OCI-LY1 (cell line): ENCODE data around the gene CTNNA2.

ENCODE experiments used
- H2AFZ ChIP-seq: fragments of 200-600 bp; sonication (generic), shearing (Covaris generic); 2 replicates; pipeline ENCODE4 v1.6.0; 2014; ENCODE audit warnings: antibody characterized with exemption, mild to moderate bottlenecking, low read length
- H3F3A ChIP-seq: fragments of 200-600 bp; sonication (generic), shearing (Covaris generic); 2 replicates; pipeline ENCODE4 v1.6.0; 2014; ENCODE audit warnings: mild to moderate bottlenecking, antibody characterized with exemption, low read length, moderate library complexity; ENCODE audit not compliant: insufficient read depth
- H3K27ac ChIP-seq: fragments of 200-600 bp; sonication (generic); 2 replicates; pipeline ENCODE4 v1.5.1; 2014; ENCODE audit warnings: low read length, mixed run types, mild to moderate bottlenecking, low read depth; ENCODE audit not compliant: poor library complexity, severe bottlenecking
- H3K27me3 ChIP-seq: fragments of 200-600 bp; sonication (generic); 2 replicates; pipeline ENCODE4 v1.6.0; 2014; ENCODE audit warnings: antibody characterized with exemption, mild to moderate bottlenecking, low read length, moderate library complexity; ENCODE audit not compliant: insufficient read depth
- H3K36me3 ChIP-seq: fragments of 200-600 bp; sonication (generic); 2 replicates; pipeline ENCODE4 v1.6.1; 2014; ENCODE audit warnings: mild to moderate bottlenecking, antibody characterized with exemption, low read length, moderate library complexity, mixed read lengths; ENCODE audit not compliant: insufficient read depth
- H3K4me1 ChIP-seq: fragments of 200-600 bp; sonication (generic); 2 replicates; pipeline ENCODE4 v1.5.1; 2014; ENCODE audit warnings: mild to moderate bottlenecking, low read length, moderate library complexity; ENCODE audit not compliant: insufficient read depth, severe bottlenecking
- H3K4me2 ChIP-seq: fragments of 200-600 bp; sonication (generic), shearing (Covaris generic); 2 replicates; pipeline ENCODE4 v1.6.1; 2014; ENCODE audit warnings: low read length
- H3K4me3 ChIP-seq: fragments of 200-600 bp; sonication (generic); 2 replicates; pipeline ENCODE4 v1.5.1; 2014; ENCODE audit warnings: low read length, low read depth, mild to moderate bottlenecking, mixed read lengths; ENCODE audit not compliant: poor library complexity, severe bottlenecking
- H3K79me2 ChIP-seq: fragments of 200-600 bp; shearing (Covaris generic); 2 replicates; pipeline ENCODE4 v1.6.1; 2016; ENCODE audit warnings: mixed run types, low read length, mixed read lengths; ENCODE audit not compliant: insufficient read depth
- H3K9ac ChIP-seq: fragments of 200-600 bp; sonication (generic), shearing (Covaris generic); 2 replicates; pipeline ENCODE4 v1.6.1; 2014; ENCODE audit warnings: mild to moderate bottlenecking, low read length, mixed read lengths
- H3K9me2 ChIP-seq: fragments of 200-600 bp; sonication (generic), shearing (Covaris generic); 2 replicates; pipeline ENCODE4 v1.6.1; 2014; ENCODE audit warnings: low read depth, mild to moderate bottlenecking, low read length, mixed read lengths
- H3K9me3 ChIP-seq: fragments of 200-600 bp; shearing (Covaris generic); 2 replicates; pipeline ENCODE4 v1.6.1; 2014; ENCODE audit warnings: low read length, mixed read lengths
- H4K20me1 ChIP-seq: fragments of 200-600 bp; sonication (generic), shearing (Covaris generic); 2 replicates; pipeline ENCODE4 v1.6.0; 2016; ENCODE audit warnings: mild to moderate bottlenecking, low read length; ENCODE audit not compliant: insufficient read depth
- EZH2 ChIP-seq: fragments of 200-600 bp; sonication (generic), shearing (Covaris generic); IDR thresholded peaks from 2 replicates; pipeline ENCODE4 v1.8.0; 2017; ENCODE audit warnings: borderline replicate concordance, mixed run types, mild to moderate bottlenecking, antibody characterized with exemption, low read length, moderate library complexity, mixed read lengths
- TF ChIP-seq, protein P1 (sequence below): fragments of 200-600 bp; sonication (generic), shearing (Covaris generic); IDR thresholded peaks from 2 replicates; pipeline ENCODE4 v1.5.1; 2017; ENCODE audit warnings: mild to moderate bottlenecking, antibody characterized with exemption, low read length, moderate library complexity, mixed read lengths

CTNNA2 gene

DNA sequence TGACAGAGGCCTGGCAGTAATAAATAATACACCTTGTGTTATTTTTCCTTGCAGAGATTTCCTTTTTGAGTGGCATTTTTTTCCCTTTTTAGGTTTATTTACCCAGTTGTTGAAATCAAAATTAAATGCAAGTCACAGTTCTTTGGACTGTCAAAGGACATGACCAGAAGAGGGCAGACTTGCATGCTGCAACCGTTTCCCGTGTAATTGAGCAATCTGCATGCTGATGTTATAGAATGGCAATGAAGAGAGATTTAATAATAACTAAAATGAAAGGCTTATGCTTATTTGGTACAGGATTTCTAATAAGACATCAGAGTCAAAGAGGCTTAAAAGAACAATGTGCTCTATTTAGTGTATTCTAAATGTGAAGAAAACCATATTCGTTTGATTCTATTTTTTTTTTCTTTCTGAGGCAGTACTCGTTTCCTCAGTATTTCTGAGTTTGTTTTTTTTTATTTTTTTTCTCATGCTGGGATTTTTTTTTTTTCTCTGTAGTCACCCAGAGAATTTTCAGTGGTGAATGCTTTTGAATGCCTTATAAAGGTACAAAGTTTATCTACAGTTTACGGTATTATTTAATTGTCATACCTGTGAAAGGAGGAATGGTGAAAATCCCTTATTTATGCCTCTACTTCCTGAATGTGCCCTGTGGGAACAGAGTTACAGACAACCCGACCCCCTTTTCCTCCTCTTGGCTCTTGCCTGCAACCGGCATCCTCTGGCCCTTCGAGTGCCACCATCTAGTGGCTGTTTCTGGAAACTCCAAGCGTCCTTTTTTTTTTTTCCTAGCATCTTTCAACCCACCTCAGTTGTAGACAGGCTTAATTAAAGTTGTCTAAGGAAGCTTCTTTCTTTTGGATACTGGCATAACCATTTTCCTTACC is 423.2 kb downstream of the CTNNA2 start:
- Histone ChIP-seq H3K27ac (no peak overlapping the region), H3K4me3 (no peak overlapping the region), H3K9me3 (no peaks in the 10 kb centered on the region), H3K27me3 (no peaks in the 10 kb centered on the region), H3K79me2 (no peaks in the 10 kb centered on the region), H3K4me2 (no peak overlapping the region), H3K9ac (no peak overlapping the region), H3K4me1 (no peaks in the 10 kb centered on the region), H4K20me1 (no peaks in the 10 kb centered on the region), H2AFZ (no peak overlapping the region), H3F3A (no peaks in the 10 kb centered on the region), H3K36me3 (no peaks in the 10 kb centered on the region), H3K9me2 (no peaks in the 10 kb centered on the region)
- no peak for TF ChIP-seq EZH2
- TF ChIP-seq, protein P1, sequence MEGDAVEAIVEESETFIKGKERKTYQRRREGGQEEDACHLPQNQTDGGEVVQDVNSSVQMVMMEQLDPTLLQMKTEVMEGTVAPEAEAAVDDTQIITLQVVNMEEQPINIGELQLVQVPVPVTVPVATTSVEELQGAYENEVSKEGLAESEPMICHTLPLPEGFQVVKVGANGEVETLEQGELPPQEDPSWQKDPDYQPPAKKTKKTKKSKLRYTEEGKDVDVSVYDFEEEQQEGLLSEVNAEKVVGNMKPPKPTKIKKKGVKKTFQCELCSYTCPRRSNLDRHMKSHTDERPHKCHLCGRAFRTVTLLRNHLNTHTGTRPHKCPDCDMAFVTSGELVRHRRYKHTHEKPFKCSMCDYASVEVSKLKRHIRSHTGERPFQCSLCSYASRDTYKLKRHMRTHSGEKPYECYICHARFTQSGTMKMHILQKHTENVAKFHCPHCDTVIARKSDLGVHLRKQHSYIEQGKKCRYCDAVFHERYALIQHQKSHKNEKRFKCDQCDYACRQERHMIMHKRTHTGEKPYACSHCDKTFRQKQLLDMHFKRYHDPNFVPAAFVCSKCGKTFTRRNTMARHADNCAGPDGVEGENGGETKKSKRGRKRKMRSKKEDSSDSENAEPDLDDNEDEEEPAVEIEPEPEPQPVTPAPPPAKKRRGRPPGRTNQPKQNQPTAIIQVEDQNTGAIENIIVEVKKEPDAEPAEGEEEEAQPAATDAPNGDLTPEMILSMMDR = peak; percentile 69

DNA sequence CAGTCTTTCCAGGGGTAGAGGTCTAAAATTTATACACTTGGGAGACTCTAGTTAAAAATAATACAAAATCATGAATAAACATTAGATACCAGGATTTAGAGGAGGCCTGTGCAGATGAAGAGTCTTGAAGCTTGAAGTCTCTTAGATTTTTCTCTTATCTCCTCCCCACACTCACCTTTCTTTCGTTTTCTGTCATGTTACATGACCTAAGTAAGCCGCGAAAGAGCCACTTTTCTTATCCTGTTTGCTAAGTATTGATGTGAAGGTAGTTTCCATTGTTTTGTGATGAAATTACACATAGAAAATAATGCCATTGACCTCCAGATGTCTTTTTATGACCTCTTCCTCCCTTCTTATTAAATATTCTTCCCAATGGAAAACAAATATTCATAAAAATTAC is 423.9 kb downstream of the CTNNA2 start:
- H4K20me1 ChIP-seq = no peaks in the 10 kb centered on the region
- no peaks in the 10 kb centered on the region for H3K9me3 ChIP-seq
- H2AFZ ChIP-seq = no peak overlapping the region
- TF ChIP-seq, protein P1 = no peak
- TF ChIP-seq EZH2 = no peak
- H3K4me2 ChIP-seq = no peak overlapping the region
- no peak overlapping the region for H3K9ac ChIP-seq
- no peak overlapping the region for H3K27ac ChIP-seq
- no peaks in the 10 kb centered on the region for H3K79me2 ChIP-seq
- H3K4me1 ChIP-seq = no peaks in the 10 kb centered on the region
- H3F3A ChIP-seq = no peaks in the 10 kb centered on the region
- H3K9me2 ChIP-seq = no peaks in the 10 kb centered on the region
- no peak overlapping the region for H3K4me3 ChIP-seq
- no peaks in the 10 kb centered on the region for H3K36me3 ChIP-seq
- H3K27me3 ChIP-seq = no peaks in the 10 kb centered on the region

DNA sequence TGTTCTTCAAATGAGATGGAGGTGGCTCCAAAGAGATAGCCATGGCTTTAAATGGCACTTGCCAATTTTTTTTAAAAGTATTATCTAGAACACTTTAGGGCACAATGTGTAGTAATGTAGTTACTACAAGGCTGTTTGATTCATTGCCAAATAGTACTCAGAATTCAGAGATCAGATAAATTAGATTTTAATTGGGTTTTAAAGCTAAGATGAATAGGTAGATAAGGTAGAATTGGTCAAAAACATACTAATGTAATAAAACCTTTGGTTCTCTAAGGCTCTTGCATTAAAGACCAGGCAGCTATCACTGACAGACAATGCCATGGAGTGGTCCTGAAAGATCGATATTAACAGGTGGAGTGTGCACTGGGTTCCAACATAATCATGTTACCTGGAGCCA is 425.8 kb downstream of the CTNNA2 start:
- Histone ChIP-seq H3K9me2 (no peaks in the 10 kb centered on the region), H3F3A (no peaks in the 10 kb centered on the region), H3K27me3 (no peaks in the 10 kb centered on the region), H3K79me2 (no peaks in the 10 kb centered on the region), H3K4me3 (no peak overlapping the region), H3K36me3 (no peaks in the 10 kb centered on the region), H3K9ac (no peak overlapping the region), H2AFZ (no peak overlapping the region), H3K9me3 (no peaks in the 10 kb centered on the region), H4K20me1 (no peaks in the 10 kb centered on the region), H3K4me2 (no peak overlapping the region), H3K4me1 (no peaks in the 10 kb centered on the region), H3K27ac (no peak overlapping the region)
- TF ChIP-seq, protein P1 = no peak
- TF ChIP-seq EZH2 = no peak
